HepG2 (cell line): ENCODE results near the gene TBC1D14. TPM values are rescaled to one million over a fixed set of nuclear protein-coding genes. Genes with fewer than 3 reads are reported as not detected.

ENCODE experiments used
- CCDC6 ChIP-seq: sonication (generic); formaldehyde crosslinking; IDR thresholded peaks from 2 replicates; pipeline ENCODE4 v1.8.1; 2022; ENCODE audit warnings: mild to moderate bottlenecking, missing genetic modification reagents, moderate library complexity
- FOSL2 ChIP-seq: sonication (generic); formaldehyde crosslinking; IDR thresholded peaks from 2 replicates; pipeline ENCODE4 v1.4.0; 2020; ENCODE audit warnings: missing genetic modification reagents
- FOXP1 ChIP-seq, 2 experiments: fragments of 450-650 bp in 1 of 2; IDR thresholded peaks; 2 replicates each; pipeline ENCODE4 v1.6.1; 2017 to 2018; ENCODE audit warnings: antibody characterized with exemption in 1 of 2
- KDM2A ChIP-seq: sonication (generic); formaldehyde crosslinking; IDR thresholded peaks from 2 replicates; pipeline ENCODE4 v1.4.0; 2020; ENCODE audit warnings: low read depth, missing genetic modification reagents, borderline replicate concordance
- MAZ ChIP-seq, 2 experiments: sonication (generic) in 1 of 2; formaldehyde crosslinking in 1 of 2; IDR thresholded peaks; 2 replicates each; pipeline versions ENCODE4 v1.5.0 to v1.6.1; 2012 to 2020; ENCODE audit warnings: low read depth in 2 of 2, mild to moderate bottlenecking in 2 of 2, borderline replicate concordance in 1 of 2, improper control_type of control experiment in 1 of 2, low read length in 1 of 2, missing genetic modification reagents in 1 of 2, moderate library complexity in 1 of 2
- MTA1 ChIP-seq: sonication (generic); formaldehyde crosslinking; IDR thresholded peaks from 2 replicates; pipeline ENCODE4 v1.4.0; 2020; ENCODE audit warnings: missing genetic modification reagents, mild to moderate bottlenecking, borderline replicate concordance
- SOX6 ChIP-seq, 2 experiments: fragments of 450-650 bp in 1 of 2; sonication (generic) in 1 of 2; formaldehyde crosslinking in 1 of 2; IDR thresholded peaks; 2 replicates each; pipeline versions ENCODE4 v1.4.0 to v1.6.1; 2017 to 2020; ENCODE audit warnings: antibody characterized with exemption in 1 of 2, mild to moderate bottlenecking in 1 of 2, missing genetic modification reagents in 1 of 2
- TCF12 ChIP-seq, 2 experiments: fragments of 450-650 bp in 1 of 2; sonication (generic) in 1 of 2; formaldehyde crosslinking in 1 of 2; IDR thresholded peaks; 2 replicates each; pipeline versions ENCODE4 v1.6.1 to v1.8.0; 2017 to 2022; ENCODE audit warnings: antibody characterized with exemption in 1 of 2, mild to moderate bottlenecking in 1 of 2, missing genetic modification reagents in 1 of 2, moderate library complexity in 1 of 2
- TEAD3 ChIP-seq: optimal IDR thresholded peaks from 2 replicates; pipeline ENCODE3; 2016; ENCODE audit warnings: borderline replicate concordance
- TMF1 ChIP-seq: sonication (generic); formaldehyde crosslinking; IDR thresholded peaks from 2 replicates; pipeline ENCODE4 v1.8.1; 2022; ENCODE audit warnings: low read depth, missing genetic modification reagents
- ZFP36L1 ChIP-seq: sonication (generic); formaldehyde crosslinking; IDR thresholded peaks from 2 replicates; pipeline ENCODE4 v1.8.0; 2022; ENCODE audit warnings: mild to moderate bottlenecking, missing genetic modification reagents, moderate library complexity
- ZNF230 ChIP-seq: sonication (generic); formaldehyde crosslinking; IDR thresholded peaks from 2 replicates; pipeline ENCODE4 v1.4.0; 2020; ENCODE audit warnings: mild to moderate bottlenecking, missing genetic modification reagents
- ZNF30 ChIP-seq: sonication (generic); formaldehyde crosslinking; IDR thresholded peaks from 2 replicates; pipeline ENCODE4 v1.5.0; 2020; ENCODE audit warnings: mild to moderate bottlenecking, missing genetic modification reagents
- ZNF577 ChIP-seq: sonication (generic); formaldehyde crosslinking; IDR thresholded peaks from 2 replicates; pipeline ENCODE4 v1.4.0; 2020; ENCODE audit warnings: mild to moderate bottlenecking, low read depth, missing genetic modification reagents, borderline replicate concordance
- ZSCAN12 ChIP-seq: sonication (generic); formaldehyde crosslinking; IDR thresholded peaks from 2 replicates; pipeline ENCODE4 v1.9.0; 2021; ENCODE audit warnings: mild to moderate bottlenecking, missing genetic modification reagents
- ZSCAN30 ChIP-seq: sonication (generic); formaldehyde crosslinking; IDR thresholded peaks from 2 replicates; pipeline ENCODE4 v1.5.0; 2020; ENCODE audit warnings: mild to moderate bottlenecking, missing genetic modification reagents
- polyA plus RNA-seq, 8 experiments: library from polyadenylated mRNA; depleted of rRNA in 3 of 8; stranded (reverse) in 7 of 8; unstranded in 1 of 8; fragments of >200 nt; fragmentation: Illumina TruSeq in 4 of 8; extraction: Trizol in 4 of 8; gene quantifications; 2 replicates each; pipeline versions ENCODE4 v1.2.1 to v1.2.3, GENCODE V29; 2011 to 2016; ENCODE audit warnings: low read depth in 4 of 8, missing spikeins in 1 of 8, mixed read lengths in 1 of 8; ENCODE audit not compliant: insufficient read depth in 1 of 8
- total RNA-seq, 5 experiments: library from RNA; depleted of rRNA; stranded (reverse); fragments of >200 nt; fragmentation: Illumina TruSeq; extraction: Trizol; gene quantifications; 2 replicates each; pipeline ENCODE4 v1.2.3, GENCODE V29; 2016; ENCODE audit warnings: low read depth in 1 of 5
- TF ChIP-seq, protein P1 (sequence below): sonication (generic); formaldehyde crosslinking; IDR thresholded peaks from 2 replicates; pipeline ENCODE4 v1.4.0; 2020; ENCODE audit warnings: missing genetic modification reagents
- TF ChIP-seq, protein P2 (sequence below): IDR thresholded peaks from 2 replicates; pipeline ENCODE4 v1.6.1; 2016; ENCODE audit warnings: missing biosample characterization, missing genetic modification reagents, low read depth
- TF ChIP-seq, protein P3 (sequence below): sonication (generic); formaldehyde crosslinking; IDR thresholded peaks from 2 replicates; pipeline ENCODE4 v1.5.1; 2020; ENCODE audit warnings: mild to moderate bottlenecking, missing genetic modification reagents, moderate library complexity
- TF ChIP-seq, protein P4 (sequence below): sonication (generic); IDR thresholded peaks from 2 replicates; pipeline ENCODE4 v1.6.1; 2016; ENCODE audit warnings: low read depth, borderline replicate concordance

The TBC1D14 gene
- total and polyA plus RNA-seq, 2 of the 13 experiments (the other 11 are each of a cell fraction or from before 2014, with no cell fraction given): 29.5 to 46.5 TPM

DNA sequence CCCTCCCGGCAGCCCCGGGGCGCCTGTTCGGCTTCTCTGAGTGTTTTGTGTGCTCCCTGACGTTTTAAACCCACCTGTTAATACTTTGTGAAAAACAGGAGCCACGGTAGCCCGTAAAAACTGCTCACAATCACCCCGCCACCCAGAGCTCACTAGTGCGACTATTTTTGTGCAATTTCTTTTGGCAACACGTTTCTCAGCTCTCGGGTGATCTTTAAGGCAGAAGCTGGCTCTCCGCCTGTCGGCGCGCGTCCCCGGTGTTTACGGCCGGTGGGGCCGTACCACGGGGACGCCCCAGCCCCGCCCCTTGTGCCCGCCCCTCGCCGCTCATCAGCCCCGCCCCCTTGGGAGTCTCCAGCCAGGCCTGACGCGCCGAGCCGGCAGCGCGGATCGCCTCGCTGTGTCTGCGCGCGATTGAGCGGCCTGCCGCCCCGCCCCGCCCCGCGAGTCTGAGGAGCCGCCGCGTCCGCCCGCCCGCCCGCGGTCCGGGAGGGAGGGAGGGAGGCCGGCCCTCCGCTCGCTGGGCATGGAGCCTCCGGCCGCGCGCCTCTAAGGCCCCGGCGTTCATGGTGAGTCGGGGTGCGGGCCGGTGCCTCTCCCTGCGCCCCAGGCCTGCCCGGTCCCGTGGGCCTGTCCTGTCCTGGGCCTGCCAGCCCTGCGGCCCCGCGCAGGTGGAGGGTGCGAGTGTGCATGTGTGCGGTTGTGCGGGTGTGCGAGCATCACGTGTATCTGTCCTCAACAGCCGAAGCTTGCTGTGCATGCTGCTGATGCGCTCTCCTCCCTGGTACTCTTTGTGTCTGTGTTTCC lies 77.4 kb downstream of the TBC1D14 start (continued):
- TF ChIP-seq ZNF30 (CRISPR knock-in tag) (no peak), ZFP36L1 (CRISPR knock-in tag) (no peak; the same call in 1 of the 2 replicates), ZNF577 (no peak), TCF12 (IDR thresholded peaks at IDR 0.05) (no peak), TCF12 (CRISPR knock-in tag; IDR thresholded peaks at IDR 0.05) (0 out of 2 replicates have a peak, but pooled peaks have one; percentile 10), MAZ (IDR thresholded peaks at IDR 0.05; ENCODE audit: borderline replicate concordance, low read depth, low read length) (peak; percentile 91), MAZ (CRISPR knock-in tag; IDR thresholded peaks at IDR 0.05; ENCODE audit: low read depth) (peak; percentile 97), ZNF230 (CRISPR knock-in tag) (no peak), KDM2A (CRISPR knock-in tag) (peak; percentile 37; the same call in 1 of the 2 replicates), CCDC6 (CRISPR knock-in tag) (0 out of 2 replicates have a peak, but pooled peaks have one; percentile 2), ZSCAN12 (CRISPR knock-in tag) (peak; percentile 10; the same call in 1 of the 2 replicates), TEAD3 (CRISPR knock-in tag) (no peak), ZSCAN30 (CRISPR knock-in tag) (no peak), TMF1 (CRISPR knock-in tag) (peak; percentile 84), FOXP1 (IDR thresholded peaks at IDR 0.05) (peak; percentile 32; the same call in 1 of the 2 replicates), FOXP1 (CRISPR knock-in tag; IDR thresholded peaks at IDR 0.05) (peak; percentile 70), SOX6 (IDR thresholded peaks at IDR 0.05) (no peak), SOX6 (CRISPR knock-in tag; IDR thresholded peaks at IDR 0.05) (peak; percentile 41; the same call in 1 of the 2 replicates), FOSL2 (CRISPR knock-in tag) (no peak), MTA1 (CRISPR knock-in tag) (peak; percentile 33; the same call in 1 of the 2 replicates)
- TF ChIP-seq, protein P1, sequence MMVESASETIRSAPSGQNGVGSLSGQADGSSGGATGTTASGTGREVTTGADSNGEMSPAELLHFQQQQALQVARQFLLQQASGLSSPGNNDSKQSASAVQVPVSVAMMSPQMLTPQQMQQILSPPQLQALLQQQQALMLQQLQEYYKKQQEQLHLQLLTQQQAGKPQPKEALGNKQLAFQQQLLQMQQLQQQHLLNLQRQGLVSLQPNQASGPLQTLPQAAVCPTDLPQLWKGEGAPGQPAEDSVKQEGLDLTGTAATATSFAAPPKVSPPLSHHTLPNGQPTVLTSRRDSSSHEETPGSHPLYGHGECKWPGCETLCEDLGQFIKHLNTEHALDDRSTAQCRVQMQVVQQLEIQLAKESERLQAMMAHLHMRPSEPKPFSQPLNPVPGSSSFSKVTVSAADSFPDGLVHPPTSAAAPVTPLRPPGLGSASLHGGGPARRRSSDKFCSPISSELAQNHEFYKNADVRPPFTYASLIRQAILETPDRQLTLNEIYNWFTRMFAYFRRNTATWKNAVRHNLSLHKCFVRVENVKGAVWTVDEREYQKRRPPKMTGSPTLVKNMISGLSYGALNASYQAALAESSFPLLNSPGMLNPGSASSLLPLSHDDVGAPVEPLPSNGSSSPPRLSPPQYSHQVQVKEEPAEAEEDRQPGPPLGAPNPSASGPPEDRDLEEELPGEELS (CRISPR knock-in tag): peak; percentile 32; the same call in 1 of the 2 replicates
- TF ChIP-seq, protein P2, sequence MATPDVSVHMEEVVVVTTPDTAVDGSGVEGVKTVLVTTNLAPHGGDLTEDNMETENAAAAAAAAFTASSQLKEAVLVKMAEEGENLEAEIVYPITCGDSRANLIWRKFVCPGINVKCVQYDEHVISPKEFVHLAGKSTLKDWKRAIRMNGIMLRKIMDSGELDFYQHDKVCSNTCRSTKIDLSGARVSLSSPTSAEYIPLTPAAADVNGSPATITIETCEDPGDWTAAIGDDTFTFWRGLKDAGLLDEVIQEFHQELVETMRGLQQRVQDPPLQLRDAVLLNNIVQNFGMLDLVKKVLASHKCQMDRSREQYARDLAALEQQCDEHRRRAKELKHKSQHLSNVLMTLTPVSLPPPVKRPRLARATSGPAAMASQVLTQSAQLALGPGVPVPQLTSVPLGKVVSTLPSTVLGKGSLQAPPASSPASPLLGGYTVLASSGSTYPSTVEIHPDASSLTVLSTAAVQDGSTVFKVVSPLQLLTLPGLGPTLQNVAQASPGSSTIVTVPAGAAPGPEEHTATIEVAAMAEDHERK (CRISPR knock-in tag): no peak
- TF ChIP-seq, protein P3, sequence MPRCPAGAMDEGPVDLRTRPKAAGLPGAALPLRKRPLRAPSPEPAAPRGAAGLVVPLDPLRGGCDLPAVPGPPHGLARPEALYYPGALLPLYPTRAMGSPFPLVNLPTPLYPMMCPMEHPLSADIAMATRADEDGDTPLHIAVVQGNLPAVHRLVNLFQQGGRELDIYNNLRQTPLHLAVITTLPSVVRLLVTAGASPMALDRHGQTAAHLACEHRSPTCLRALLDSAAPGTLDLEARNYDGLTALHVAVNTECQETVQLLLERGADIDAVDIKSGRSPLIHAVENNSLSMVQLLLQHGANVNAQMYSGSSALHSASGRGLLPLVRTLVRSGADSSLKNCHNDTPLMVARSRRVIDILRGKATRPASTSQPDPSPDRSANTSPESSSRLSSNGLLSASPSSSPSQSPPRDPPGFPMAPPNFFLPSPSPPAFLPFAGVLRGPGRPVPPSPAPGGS (CRISPR knock-in tag): peak; percentile 83
- TF ChIP-seq, protein P4, sequence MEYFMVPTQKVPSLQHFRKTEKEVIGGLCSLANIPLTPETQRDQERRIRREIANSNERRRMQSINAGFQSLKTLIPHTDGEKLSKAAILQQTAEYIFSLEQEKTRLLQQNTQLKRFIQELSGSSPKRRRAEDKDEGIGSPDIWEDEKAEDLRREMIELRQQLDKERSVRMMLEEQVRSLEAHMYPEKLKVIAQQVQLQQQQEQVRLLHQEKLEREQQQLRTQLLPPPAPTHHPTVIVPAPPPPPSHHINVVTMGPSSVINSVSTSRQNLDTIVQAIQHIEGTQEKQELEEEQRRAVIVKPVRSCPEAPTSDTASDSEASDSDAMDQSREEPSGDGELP: no peak; the same call in 1 of the 2 replicates
